Thyroid gland (tissue), 4 donors: Measurements from ENCODE around the gene FMNL3.
"Not testable (repeated sequence)": the region's sequence is repeated elsewhere in the genome, so short reads cannot be mapped to it uniquely, and the experiment has no call there.

ENCODE experiments used
- CTCF ChIP-seq, 6 experiments: fragments of 200-600 bp in 3 of 6; fragments of 450-650 bp in 3 of 6; sonication (generic) in 3 of 6; IDR thresholded peaks; one replicate each; pipeline ENCODE4 v1.5.1; 2016 to 2019; ENCODE audit warnings: antibody characterized with exemption in 6 of 6, mild to moderate bottlenecking in 2 of 6, inconsistent platforms in 1 of 6, moderate library complexity in 1 of 6
- POLR2A ChIP-seq, 2 donors: fragments of 450-650 bp; IDR thresholded peaks; one replicate each; pipeline ENCODE4 v1.6.1; 2017; ENCODE audit warnings: antibody characterized with exemption in 2 of 2, mild to moderate bottlenecking in 2 of 2, moderate library complexity in 1 of 2

- TF ChIP-seq CTCF, POLR2A (IDR thresholded peaks at IDR 0.05): not testable (repeated sequence)
Measured at GRCh38 chr12:49740277-49740676, 33.1 kb upstream of the FMNL3 start.
